GM12878 (cell line): ENCODE data around the gene CNNM1. TPM values are rescaled to one million over a fixed set of nuclear protein-coding genes. Genes with fewer than 3 reads are reported as not detected.

Experiments
- ATAC-seq: fragments of 200-7000 bp; cut with Tn5 transposase; 3 replicates; pipeline ENCODE4 v1.9.1; 2020; ENCODE audit warnings: mild to moderate bottlenecking, moderate library complexity
- BruUV-seq: library from RNA; stranded (reverse); fragments of 400-500 nt; replicated peaks from 2 replicates; lab custom pipeline; 2021; lab: Mats Ljungman, UMichigan
- CTCF ChIA-PET: fragments of 300-600 bp; sonication (Branson Sonifier 250); formaldehyde crosslinking; extraction: SDS; loops from one replicate; lab custom pipeline; 2021; ENCODE audit warnings: inconsistent platforms; lab: Yijun Ruan, JAX
- POLR2A ChIA-PET: fragments of 350-600 bp; formaldehyde crosslinking; extraction: SDS; loops from one replicate; lab custom pipeline; 2021; ENCODE audit warnings: inconsistent platforms; lab: Charles Lee
- RAD21 ChIA-PET: fragments of 300-600 bp; sonication (Branson Sonifier 250); formaldehyde crosslinking; loops from one replicate; lab custom pipeline; 2023; ENCODE audit warnings: antibody characterized with exemption; ENCODE audit not compliant: unreplicated experiment; lab: Charles Lee
- SMC1A ChIA-PET: fragments of 300-600 bp; sonication (Branson Sonifier 250); formaldehyde crosslinking; loops from one replicate; lab custom pipeline; 2023; ENCODE audit not compliant: unreplicated experiment, uncharacterized antibody; lab: Charles Lee
- DNase-seq: peaks from one replicate; pipeline ENCODE4 v3.0.0-alpha.2; 2011; ENCODE audit warnings: low read depth, low spot score
- FAIRE-seq: peaks from 3 replicates; lab custom pipeline; 2011; peaks lifted over from hg19 to GRCh38; lab: Jason Lieb, UNC
- H2AFZ ChIP-seq: 2 replicates; pipeline ENCODE4 v1.6.0; 2011; ENCODE audit warnings: low read depth, low read length, control low read depth; ENCODE audit not compliant: control insufficient read depth
- H3K27ac ChIP-seq: 2 replicates; pipeline ENCODE4 v1.5.1; 2011; ENCODE audit warnings: control low read depth; ENCODE audit not compliant: control insufficient read depth, insufficient read depth
- H3K27me3 ChIP-seq, 2 experiments: replicated peaks in 1 of 2; 2 replicates each; pipeline versions ENCODE4 v1.6.0 to v1.6.1; 2011; ENCODE audit warnings: low read length in 1 of 2; ENCODE audit not compliant: control insufficient read depth in 2 of 2, insufficient read depth in 2 of 2
- H3K36me3 ChIP-seq, 2 experiments: 2 replicates each; pipeline ENCODE4 v1.5.1; 2011; ENCODE audit warnings: low read length in 1 of 2; ENCODE audit not compliant: control insufficient read depth in 2 of 2, insufficient read depth in 2 of 2
- H3K4me1 ChIP-seq: 2 replicates; pipeline ENCODE4 v1.6.1; 2011; ENCODE audit warnings: mild to moderate bottlenecking, low read length, moderate library complexity, mixed read lengths; ENCODE audit not compliant: control insufficient read depth, insufficient read depth
- H3K4me2 ChIP-seq: 2 replicates; pipeline ENCODE4 v1.6.0; 2011; ENCODE audit warnings: control low read depth; ENCODE audit not compliant: control insufficient read depth, insufficient read depth
- H3K4me3 ChIP-seq: fragments of 200-600 bp; sonication (generic); 2 replicates; pipeline ENCODE4 v1.5.1; 2016
- H3K79me2 ChIP-seq: 2 replicates; pipeline ENCODE4 v1.6.0; 2011; ENCODE audit warnings: low read length; ENCODE audit not compliant: control insufficient read depth, insufficient read depth
- H3K9ac ChIP-seq: 2 replicates; pipeline ENCODE4 v1.8.0; 2011; ENCODE audit warnings: low read length, control low read depth, mixed read lengths; ENCODE audit not compliant: control insufficient read depth, insufficient read depth
- H3K9me3 ChIP-seq: replicated peaks from 3 replicates; pipeline ENCODE4 v1.5.1; 2011; ENCODE audit warnings: mild to moderate bottlenecking, low read length; ENCODE audit not compliant: control insufficient read depth, insufficient read depth
- H4K20me1 ChIP-seq: 2 replicates; pipeline ENCODE4 v1.6.0; 2011; ENCODE audit not compliant: control insufficient read depth, insufficient read depth
- CBX3 ChIP-seq: fragments of 200-600 bp; sonication (generic); IDR thresholded peaks from 2 replicates; pipeline ENCODE4 v1.6.1; 2016; ENCODE audit warnings: low read depth, borderline replicate concordance
- CREB1 ChIP-seq: IDR thresholded peaks from 2 replicates; pipeline ENCODE4 v1.6.1; 2012; ENCODE audit warnings: low read depth, mild to moderate bottlenecking, inconsistent platforms
- EGR1 ChIP-seq, 2 experiments: IDR thresholded peaks; 1 replicate in 1 of 2; 2 replicates in 1 of 2; pipeline ENCODE4 v1.6.1; 2011 to 2012; ENCODE audit warnings: low read depth in 2 of 2, low read length in 2 of 2, borderline replicate concordance in 1 of 2, mild to moderate bottlenecking in 1 of 2, moderate library complexity in 1 of 2
- HCFC1 ChIP-seq: fragments of 150-350 bp; IDR thresholded peaks from 2 replicates; pipeline ENCODE4 v1.6.1; 2014; ENCODE audit warnings: low read length
- IKZF1 ChIP-seq: fragments of 450-650 bp; conservative IDR thresholded peaks from 2 replicates; pipeline ENCODE4 v1.6.1; 2017; ENCODE audit warnings: antibody characterized with exemption, mild to moderate bottlenecking
- IKZF2 ChIP-seq, 2 experiments: fragments of 450-650 bp; IDR thresholded peaks; 2 replicates each; pipeline ENCODE4 v1.6.1; 2017; ENCODE audit warnings: mild to moderate bottlenecking in 2 of 2, moderate library complexity in 2 of 2
- KDM1A ChIP-seq: fragments of 200-600 bp; sonication (generic); IDR thresholded peaks from 2 replicates; pipeline ENCODE4 v1.6.1; 2016; ENCODE audit warnings: borderline replicate concordance
- NR2C1 ChIP-seq: fragments of 450-650 bp; IDR thresholded peaks from 2 replicates; pipeline ENCODE4 v1.6.1; 2017; ENCODE audit warnings: antibody characterized with exemption, mild to moderate bottlenecking, moderate library complexity
- NR2C2 ChIP-seq: IDR thresholded peaks from 2 replicates; pipeline ENCODE4 v1.6.1; 2011; ENCODE audit warnings: borderline replicate concordance, low read depth; ENCODE audit not compliant: control insufficient read depth, insufficient read length
- PML ChIP-seq: IDR thresholded peaks from 2 replicates; pipeline ENCODE4 v1.6.1; 2012; ENCODE audit warnings: low read length, inconsistent platforms
- RUNX3 ChIP-seq: IDR thresholded peaks from 2 replicates; pipeline ENCODE4 v1.6.1; 2012; ENCODE audit warnings: low read length, inconsistent platforms
- SIX5 ChIP-seq: IDR thresholded peaks from 2 replicates; pipeline ENCODE4 v1.6.1; 2011; ENCODE audit warnings: mild to moderate bottlenecking, low read depth, low read length, moderate library complexity; ENCODE audit not compliant: severe bottlenecking
- SMARCA5 ChIP-seq: fragments of 450-650 bp; IDR thresholded peaks from 2 replicates; pipeline ENCODE4 v1.6.1; 2017; ENCODE audit warnings: mild to moderate bottlenecking
- SREBF1 ChIP-seq: IDR thresholded peaks from 2 replicates; pipeline ENCODE4 v1.6.1; 2012; ENCODE audit warnings: mild to moderate bottlenecking, low read length
- SRF ChIP-seq, 2 experiments: IDR thresholded peaks; 2 replicates each; pipeline ENCODE4 v1.6.1; 2011; ENCODE audit warnings: low read depth in 2 of 2, low read length in 2 of 2, mild to moderate bottlenecking in 1 of 2, moderate library complexity in 1 of 2
- SUPT20H ChIP-seq: IDR thresholded peaks from 2 replicates; pipeline ENCODE4 v1.6.1; 2011; ENCODE audit warnings: low read depth, mild to moderate bottlenecking, low read length, moderate library complexity, borderline replicate concordance; ENCODE audit not compliant: control insufficient read depth
- TAF1 ChIP-seq: IDR thresholded peaks from 2 replicates; pipeline ENCODE4 v1.6.1; 2011; ENCODE audit warnings: mild to moderate bottlenecking, low read depth, low read length, borderline replicate concordance
- ZBED1 ChIP-seq: IDR thresholded peaks from 2 replicates; pipeline ENCODE4 v1.6.1; 2016; ENCODE audit warnings: borderline replicate concordance
- in situ Hi-C: fragments of 300-500 bp; cut with MboI; formaldehyde crosslinking; loops from 9 replicates; pipeline ENCODE4 v1.14.3; 2018; ENCODE audit warnings: mixed read lengths
- intact Hi-C: fragments of 100-400 bp; cut with micrococcal nuclease; formaldehyde crosslinking; loops from one replicate; pipeline ENCODE4 v1.14.2; 2022; ENCODE audit not compliant: unreplicated experiment
- polyA plus RNA-seq, 11 experiments: library from polyadenylated mRNA; depleted of rRNA in 4 of 11; unstranded in 6 of 11; stranded (reverse) in 5 of 11; fragments of >200 nt; fragmentation: Nextera tagmentation in 4 of 11; fragmentation: Illumina TruSeq in 1 of 11; extraction: Ambion mirVana in 4 of 11; extraction: Trizol in 1 of 11; gene quantifications; 1 replicate in 1 of 11; 2 replicates in 10 of 11; pipeline versions ENCODE4 v1.2.1 to v1.2.3, GENCODE V29; 2011 to 2016; ENCODE audit warnings: inconsistent platforms in 2 of 11, missing spikeins in 2 of 11, low read depth in 1 of 11
- total RNA-seq, 4 experiments: library from RNA; depleted of rRNA in 3 of 4; stranded (reverse); fragments of >200 nt in 3 of 4; fragmentation: Illumina TruSeq in 1 of 4; extraction: Trizol in 1 of 4; gene quantifications; 2 replicates each; pipeline versions ENCODE4 v1.2.1 to v1.2.3, GENCODE V29; 2013 to 2021
- TF ChIP-seq, protein P1 (sequence below): IDR thresholded peaks from 2 replicates; pipeline ENCODE4 v1.6.1; 2012; ENCODE audit warnings: mild to moderate bottlenecking, low read depth, low read length
- TF ChIP-seq, protein P2 (sequence below): IDR thresholded peaks from 2 replicates; pipeline ENCODE4 v1.6.1; 2011; ENCODE audit warnings: mild to moderate bottlenecking, low read depth, low read length, moderate library complexity; ENCODE audit not compliant: insufficient replicate concordance

The CNNM1 gene
- total and polyA plus RNA-seq, 10 of the 15 experiments (the other 5 are each of a cell fraction or from before 2014, with no cell fraction given): 0.01 TPM; not detected in 9

DNA sequence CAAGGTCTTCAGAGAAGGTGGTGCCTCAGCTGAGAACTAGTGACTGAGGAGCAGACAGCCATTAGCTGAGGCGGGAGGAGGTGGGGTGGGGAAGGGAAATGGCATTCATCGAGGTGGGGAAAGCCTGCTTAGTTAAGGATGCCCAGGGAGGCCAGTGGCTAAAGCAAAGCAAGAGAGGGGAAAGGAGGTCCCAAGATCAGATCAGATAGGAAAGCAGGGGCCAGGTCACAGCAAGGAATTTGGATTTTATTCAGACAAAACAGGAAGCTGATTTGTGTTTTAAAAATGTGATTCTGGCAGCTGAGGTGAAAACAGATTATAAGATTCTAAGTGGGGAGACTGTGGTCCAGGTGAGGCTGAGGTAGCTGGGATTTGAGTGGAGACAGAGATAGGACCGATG, 45.8 kb downstream of the CNNM1 start (continued):
- TF ChIP-seq KDM1A (no peak), TAF1 (no peak), SUPT20H (no peak), SMARCA5 (no peak), NR2C2 (no peak), ZBED1 (no peak)
- TF ChIP-seq, protein P1, sequence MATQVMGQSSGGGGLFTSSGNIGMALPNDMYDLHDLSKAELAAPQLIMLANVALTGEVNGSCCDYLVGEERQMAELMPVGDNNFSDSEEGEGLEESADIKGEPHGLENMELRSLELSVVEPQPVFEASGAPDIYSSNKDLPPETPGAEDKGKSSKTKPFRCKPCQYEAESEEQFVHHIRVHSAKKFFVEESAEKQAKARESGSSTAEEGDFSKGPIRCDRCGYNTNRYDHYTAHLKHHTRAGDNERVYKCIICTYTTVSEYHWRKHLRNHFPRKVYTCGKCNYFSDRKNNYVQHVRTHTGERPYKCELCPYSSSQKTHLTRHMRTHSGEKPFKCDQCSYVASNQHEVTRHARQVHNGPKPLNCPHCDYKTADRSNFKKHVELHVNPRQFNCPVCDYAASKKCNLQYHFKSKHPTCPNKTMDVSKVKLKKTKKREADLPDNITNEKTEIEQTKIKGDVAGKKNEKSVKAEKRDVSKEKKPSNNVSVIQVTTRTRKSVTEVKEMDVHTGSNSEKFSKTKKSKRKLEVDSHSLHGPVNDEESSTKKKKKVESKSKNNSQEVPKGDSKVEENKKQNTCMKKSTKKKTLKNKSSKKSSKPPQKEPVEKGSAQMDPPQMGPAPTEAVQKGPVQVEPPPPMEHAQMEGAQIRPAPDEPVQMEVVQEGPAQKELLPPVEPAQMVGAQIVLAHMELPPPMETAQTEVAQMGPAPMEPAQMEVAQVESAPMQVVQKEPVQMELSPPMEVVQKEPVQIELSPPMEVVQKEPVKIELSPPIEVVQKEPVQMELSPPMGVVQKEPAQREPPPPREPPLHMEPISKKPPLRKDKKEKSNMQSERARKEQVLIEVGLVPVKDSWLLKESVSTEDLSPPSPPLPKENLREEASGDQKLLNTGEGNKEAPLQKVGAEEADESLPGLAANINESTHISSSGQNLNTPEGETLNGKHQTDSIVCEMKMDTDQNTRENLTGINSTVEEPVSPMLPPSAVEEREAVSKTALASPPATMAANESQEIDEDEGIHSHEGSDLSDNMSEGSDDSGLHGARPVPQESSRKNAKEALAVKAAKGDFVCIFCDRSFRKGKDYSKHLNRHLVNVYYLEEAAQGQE: no peak

DNA sequence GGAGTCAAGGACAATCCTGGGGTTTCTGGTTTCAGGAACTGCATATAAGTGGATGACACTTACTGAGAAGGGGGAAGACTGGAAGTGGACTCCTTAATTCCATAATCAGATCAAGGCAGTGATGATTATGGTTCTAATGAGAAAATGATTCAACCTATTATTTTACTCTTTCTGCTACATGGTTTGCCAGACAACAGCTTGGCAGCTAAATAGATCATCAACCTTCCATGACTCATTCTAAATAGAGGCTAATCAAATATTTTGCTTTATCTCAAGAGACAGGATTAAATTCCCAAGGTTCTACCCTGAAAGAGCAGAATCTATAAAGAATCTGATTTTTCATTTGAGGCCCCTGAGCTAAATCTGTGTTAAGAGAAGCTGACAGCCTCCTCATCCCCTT, 46.3 kb downstream of the CNNM1 start:
- in situ Hi-C loops: no loop called here

More for the DNA sequence above, 46.3 kb downstream of the CNNM1 start:
- ChIA-PET CTCF (interaction anchor here (0.7 kb wide), 1 partner anchor 105 kb away, joined by 3 read pairs; no protein-coding TSS in a partner anchor), SMC1A (no interaction called here)
- no peak overlapping the region for H3K4me3 ChIP-seq
- no peak overlapping the region for H3K4me2 ChIP-seq
- H3K9me3 ChIP-seq: no peaks in the 10 kb centered on the region
- H3K4me1 ChIP-seq: no peaks in the 10 kb centered on the region
- TF ChIP-seq CREB1: no peak
- TF ChIP-seq SRF (IDR thresholded peaks at IDR 0.05; ENCODE audit: low read depth in 2 of 2, low read length in 2 of 2): no peak
- TF ChIP-seq SREBF1: no peak
- no peak for TF ChIP-seq RUNX3
- TF ChIP-seq CBX3: no peak
- no peak for TF ChIP-seq PML
- TF ChIP-seq NR2C1: no peak
- TF ChIP-seq, protein P2, sequence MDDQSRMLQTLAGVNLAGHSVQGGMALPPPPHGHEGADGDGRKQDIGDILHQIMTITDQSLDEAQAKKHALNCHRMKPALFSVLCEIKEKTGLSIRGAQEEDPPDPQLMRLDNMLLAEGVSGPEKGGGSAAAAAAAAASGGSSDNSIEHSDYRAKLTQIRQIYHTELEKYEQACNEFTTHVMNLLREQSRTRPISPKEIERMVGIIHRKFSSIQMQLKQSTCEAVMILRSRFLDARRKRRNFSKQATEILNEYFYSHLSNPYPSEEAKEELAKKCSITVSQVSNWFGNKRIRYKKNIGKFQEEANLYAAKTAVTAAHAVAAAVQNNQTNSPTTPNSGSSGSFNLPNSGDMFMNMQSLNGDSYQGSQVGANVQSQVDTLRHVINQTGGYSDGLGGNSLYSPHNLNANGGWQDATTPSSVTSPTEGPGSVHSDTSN: no peak
- TF ChIP-seq IKZF1: no peak
- TF ChIP-seq SMARCA5: no peak
- no peak for TF ChIP-seq HCFC1
- no peak for TF ChIP-seq SIX5
- TF ChIP-seq EGR1 (IDR thresholded peaks at IDR 0.05; ENCODE audit: borderline replicate concordance in 1 of 2, low read depth in 2 of 2, low read length in 2 of 2): no peak
- TF ChIP-seq IKZF2 (IDR thresholded peaks at IDR 0.05): no peak
- TF ChIP-seq, all 136 proteins: peak for 0
- FAIRE-seq (no peak), DNase-seq (no peak), ATAC-seq (no peak)
- Histone ChIP-seq H2AFZ (no peak overlapping the region), H3K9ac (no peak overlapping the region), H3K79me2 (no peaks in the 10 kb centered on the region), H3K27ac (no peak overlapping the region), H4K20me1 (no peaks in the 10 kb centered on the region), H3K36me3 (no peaks in the 10 kb centered on the region), H3K27me3 (peaks cover 0 to 5% of the 10 kb centered on the region in 2 experiments; a peak in 3 of 4 replicates)
- ChIA-PET RAD21 (no interaction called here), POLR2A (no interaction called here)
- intact Hi-C loops: no loop called here
- no TSS peak for BruUV-seq
